GM19025 (cell line): Measurements from ENCODE around the gene SHC3.

ENCODE experiments used
- ATAC-seq: cut with Tn5 transposase; IDR thresholded peaks from one replicate; pipeline ENCODE4 v1.9.1; 2021; ENCODE audit warnings: mild to moderate bottlenecking, low read depth, moderate library complexity; ENCODE audit not compliant: unreplicated experiment

The SHC3 gene

GRCh38 chr9:88971131-88971960 lies 207.3 kb downstream of the SHC3 start:
- ATAC-seq: no peak

- no peak for ATAC-seq
Measured at GRCh38 chr9:88969646-88970373, 208.8 kb downstream of the SHC3 start.

- ATAC-seq: no peak
Measured at GRCh38 chr9:88968799-88969198, 209.8 kb downstream of the SHC3 start.

- no peak for ATAC-seq
Measured at GRCh38 chr9:88966894-88967676, 211.5 kb downstream of the SHC3 start.

GRCh38 chr9:88965473-88965872 lies 213.1 kb downstream of the SHC3 start:
- no peak for ATAC-seq

GRCh38 chr9:88960632-88961031 lies 218.0 kb downstream of the SHC3 start:
- ATAC-seq: no peak

- ATAC-seq: no peak
Measured at GRCh38 chr9:88959727-88960469, 218.7 kb downstream of the SHC3 start.

- no peak for ATAC-seq
Measured at GRCh38 chr9:88957526-88957925, 221.1 kb downstream of the SHC3 start.
